ENCODE data around the gene TSPO2. TPM values are rescaled to one million over a fixed set of nuclear protein-coding genes. Genes with fewer than 3 reads are reported as not detected.
A peak's percentile ranks its signal among the peaks of the same experiment; 100 is the strongest.

Gene TSPO2
- total and polyA plus RNA-seq, 4 donors, result 0.38 to 1.6 (median 0.59) TPM

GRCh38 chr6:41071923-41072835, 29.9 kb downstream of the TSPO2 start, which contains the start of gene OARD1:
TSS of gene OARD1 (minus strand) at chr6:41072356. CDS start at chr6:41071634, 722 bp downstream.
- peak; percentile 99 to 100 (median 100) for DNase-seq (ENCODE audit: low read depth in 4 of 6, low spot score in 6 of 6)
- H3K4me1 ChIP-seq (ENCODE audit: control insufficient read depth, insufficient read depth, low read length), result no peaks in the 10 kb centered on the region

GRCh38 chr6:41072836-41073202, 30.6 kb downstream of the TSPO2 start, which contains the start of gene NFYA:
TSS of gene NFYA (plus strand) at chr6:41072974. CDS start at chr6:41079090, 6,116 bp downstream.
- Histone ChIP-seq H3K27me3 (ENCODE audit: control insufficient read depth, insufficient read depth, low read length) (no peaks in the 10 kb centered on the region), H3K27ac (ENCODE audit: low read depth, low read length) (peak within 1 kb of the TSS; percentile 100), H3K36me3 (ENCODE audit: control insufficient read depth, insufficient read depth, low read length) (no peaks in the 10 kb centered on the region), H3K4me3 (ENCODE audit: low read depth, low read length) (peak within 1 kb of the TSS; percentile 92), H3K9me3 (ENCODE audit: control insufficient read depth, insufficient read depth, low read length) (no peaks in the 10 kb centered on the region), H3K4me1 (ENCODE audit: control insufficient read depth, insufficient read depth, low read length) (no peaks in the 10 kb centered on the region)
- WGBS (ENCODE audit: insufficient coverage), result 0% methylated on average over 37 of the region's 37 CpGs
- DNase-seq (ENCODE audit: low read depth in 4 of 6, low spot score in 6 of 6), result no peak

More at GRCh38 chr6:41071923-41072835, 29.9 kb downstream of the TSPO2 start, which contains the start of gene OARD1:
- Histone ChIP-seq H3K4me3 (ENCODE audit: low read depth, low read length) (peak within 1 kb of the TSS; percentile 92), H3K27me3 (ENCODE audit: control insufficient read depth, insufficient read depth, low read length) (no peaks in the 10 kb centered on the region), H3K27ac (ENCODE audit: low read depth, low read length) (peak within 1 kb of the TSS; percentile 100), H3K9me3 (ENCODE audit: control insufficient read depth, insufficient read depth, low read length) (no peaks in the 10 kb centered on the region), H3K36me3 (ENCODE audit: control insufficient read depth, insufficient read depth, low read length) (no peaks in the 10 kb centered on the region)
- under 1% methylated on average over 53 of the region's 63 CpGs for WGBS (ENCODE audit: insufficient coverage)

- Histone ChIP-seq H3K27ac (ENCODE audit: low read depth, low read length) (peak overlapping the region; percentile 100), H3K4me3 (ENCODE audit: low read depth, low read length) (peak overlapping the region; percentile 92), H3K36me3 (ENCODE audit: control insufficient read depth, insufficient read depth, low read length) (no peaks in the 10 kb centered on the region), H3K4me1 (ENCODE audit: control insufficient read depth, insufficient read depth, low read length) (no peaks in the 10 kb centered on the region), H3K9me3 (ENCODE audit: control insufficient read depth, insufficient read depth, low read length) (no peaks in the 10 kb centered on the region), H3K27me3 (ENCODE audit: control insufficient read depth, insufficient read depth, low read length) (no peaks in the 10 kb centered on the region)
- under 1% methylated on average over 64 of the region's 74 CpGs for WGBS (ENCODE audit: insufficient coverage)
- peak; percentile 47 to 94 (median 64) for DNase-seq (ENCODE audit: low read depth in 4 of 6, low spot score in 6 of 6)
Measured at GRCh38 chr6:41073203-41073967, 31.1 kb downstream of the TSPO2 start.

- no peaks in the 10 kb centered on the region for H3K9me3 ChIP-seq (ENCODE audit: control insufficient read depth, insufficient read depth, low read length)
- H3K36me3 ChIP-seq (ENCODE audit: control insufficient read depth, insufficient read depth, low read length), result no peaks in the 10 kb centered on the region
- H3K27ac ChIP-seq (ENCODE audit: low read depth, low read length), result peak overlapping the region; percentile 100
- peak overlapping the region; percentile 92 for H3K4me3 ChIP-seq (ENCODE audit: low read depth, low read length)
- WGBS (ENCODE audit: insufficient coverage), result 4% methylated on average over 8 of the region's 11 CpGs
- no peaks in the 10 kb centered on the region for H3K4me1 ChIP-seq (ENCODE audit: control insufficient read depth, insufficient read depth, low read length)
- peak in 1 of 6 donors; percentile 6 for DNase-seq (ENCODE audit: low read depth in 4 of 6, low spot score in 6 of 6)
- no peaks in the 10 kb centered on the region for H3K27me3 ChIP-seq (ENCODE audit: control insufficient read depth, insufficient read depth, low read length)
Measured at GRCh38 chr6:41073968-41074691, 31.9 kb downstream of the TSPO2 start.

- Histone ChIP-seq H3K4me3 (ENCODE audit: low read depth, low read length) (peak overlapping the region; percentile 92), H3K36me3 (ENCODE audit: control insufficient read depth, insufficient read depth, low read length) (no peaks in the 10 kb centered on the region), H3K9me3 (ENCODE audit: control insufficient read depth, insufficient read depth, low read length) (no peaks in the 10 kb centered on the region), H3K27ac (ENCODE audit: low read depth, low read length) (peak overlapping the region; percentile 100), H3K4me1 (ENCODE audit: control insufficient read depth, insufficient read depth, low read length) (no peaks in the 10 kb centered on the region), H3K27me3 (ENCODE audit: control insufficient read depth, insufficient read depth, low read length) (no peaks in the 10 kb centered on the region)
- 86% methylated on average over 2 of the region's 11 CpGs for WGBS (ENCODE audit: insufficient coverage)
- DNase-seq (ENCODE audit: low read depth in 4 of 6, low spot score in 6 of 6), result no peak
Measured at GRCh38 chr6:41074692-41075436, 32.6 kb downstream of the TSPO2 start.

- Histone ChIP-seq H3K4me3 (ENCODE audit: low read depth, low read length) (no peak overlapping the region), H3K27me3 (ENCODE audit: control insufficient read depth, insufficient read depth, low read length) (no peaks in the 10 kb centered on the region), H3K9me3 (ENCODE audit: control insufficient read depth, insufficient read depth, low read length) (no peaks in the 10 kb centered on the region), H3K36me3 (ENCODE audit: control insufficient read depth, insufficient read depth, low read length) (peaks cover 6% of the 10 kb centered on the region), H3K4me1 (ENCODE audit: control insufficient read depth, insufficient read depth, low read length) (no peaks in the 10 kb centered on the region), H3K27ac (ENCODE audit: low read depth, low read length) (no peak overlapping the region)
- DNase-seq (ENCODE audit: low read depth in 4 of 6, low spot score in 6 of 6), result no peak
- WGBS (ENCODE audit: insufficient coverage), result 63% methylated on average over 1 of the region's 4 CpGs
Measured at GRCh38 chr6:41075651-41076626, 33.7 kb downstream of the TSPO2 start.

GRCh38 chr6:41077536-41077935, 35.3 kb downstream of the TSPO2 start:
- no peaks in the 10 kb centered on the region for H3K9me3 ChIP-seq (ENCODE audit: control insufficient read depth, insufficient read depth, low read length)
- no peak overlapping the region for H3K27ac ChIP-seq (ENCODE audit: low read depth, low read length)
- no CpG with 5 or more reads among the region's 2 CpGs for WGBS (ENCODE audit: insufficient coverage)

GRCh38 chr6:41078101-41078500, 35.8 kb downstream of the TSPO2 start:
- no CpG with 5 or more reads among the region's 3 CpGs for WGBS (ENCODE audit: insufficient coverage)
- H3K27ac ChIP-seq (ENCODE audit: low read depth, low read length), result no peak overlapping the region

More at GRCh38 chr6:41077536-41077935, 35.3 kb downstream of the TSPO2 start:
- no peaks in the 10 kb centered on the region for H3K4me1 ChIP-seq (ENCODE audit: control insufficient read depth, insufficient read depth, low read length)
- H3K27me3 ChIP-seq (ENCODE audit: control insufficient read depth, insufficient read depth, low read length), result no peaks in the 10 kb centered on the region
- DNase-seq (ENCODE audit: low read depth in 4 of 6, low spot score in 6 of 6), result peak in 1 of 6 donors; percentile 25
- no peak overlapping the region for H3K4me3 ChIP-seq (ENCODE audit: low read depth, low read length)
- peaks cover 10% of the 10 kb centered on the region for H3K36me3 ChIP-seq (ENCODE audit: control insufficient read depth, insufficient read depth, low read length)

More at GRCh38 chr6:41078101-41078500, 35.8 kb downstream of the TSPO2 start:
- H3K9me3 ChIP-seq (ENCODE audit: control insufficient read depth, insufficient read depth, low read length), result no peaks in the 10 kb centered on the region
- no peaks in the 10 kb centered on the region for H3K27me3 ChIP-seq (ENCODE audit: control insufficient read depth, insufficient read depth, low read length)
- no peak for DNase-seq (ENCODE audit: low read depth in 4 of 6, low spot score in 6 of 6)
- H3K4me3 ChIP-seq (ENCODE audit: low read depth, low read length), result no peak overlapping the region
- peaks cover 10% of the 10 kb centered on the region for H3K36me3 ChIP-seq (ENCODE audit: control insufficient read depth, insufficient read depth, low read length)
- no peaks in the 10 kb centered on the region for H3K4me1 ChIP-seq (ENCODE audit: control insufficient read depth, insufficient read depth, low read length)

All from spinal cord (tissue), 10 donors.